GM12878 (cell line): Measurements from ENCODE around the gene SPRED2. TPM values are rescaled to one million over a fixed set of nuclear protein-coding genes. Genes with fewer than 3 reads are reported as not detected.
A peak's percentile ranks its signal among the peaks of the same experiment; 100 is the strongest.

Experiments
- ATF7 ChIP-seq: fragments of 450-650 bp; IDR thresholded peaks from 2 replicates; pipeline ENCODE4 v1.6.1; 2016; ENCODE audit warnings: low read depth, mild to moderate bottlenecking
- BRCA1 ChIP-seq: IDR thresholded peaks from 2 replicates; pipeline ENCODE4 v1.6.1; 2011; ENCODE audit warnings: low read depth, low read length, improper control_type of control experiment
- E4F1 ChIP-seq: fragments of 450-650 bp; IDR thresholded peaks from 2 replicates; pipeline ENCODE4 v1.6.1; 2018; ENCODE audit warnings: borderline replicate concordance, mild to moderate bottlenecking; ENCODE audit not compliant: partially characterized antibody
- FOXM1 ChIP-seq: IDR thresholded peaks from 2 replicates; pipeline ENCODE4 v1.6.1; 2012; ENCODE audit warnings: low read depth, mild to moderate bottlenecking, inconsistent platforms, low read length, moderate library complexity
- HDGF ChIP-seq: fragments of 450-650 bp; IDR thresholded peaks from 2 replicates; pipeline ENCODE4 v1.6.1; 2016; ENCODE audit warnings: antibody characterized with exemption
- HSF1 ChIP-seq: fragments of 150-350 bp; IDR thresholded peaks from 2 replicates; pipeline ENCODE4 v1.6.1; 2014; ENCODE audit warnings: mild to moderate bottlenecking, low read depth, low read length
- KDM1A ChIP-seq: fragments of 200-600 bp; sonication (generic); IDR thresholded peaks from 2 replicates; pipeline ENCODE4 v1.6.1; 2016; ENCODE audit warnings: borderline replicate concordance
- NFYA ChIP-seq: IDR thresholded peaks from 2 replicates; pipeline ENCODE4 v1.6.1; 2011; ENCODE audit warnings: low read depth, mild to moderate bottlenecking, low read length, improper control_type of control experiment, borderline replicate concordance
- POU2F2 ChIP-seq: IDR thresholded peaks from 3 replicates; pipeline ENCODE4 v1.6.1; 2011; ENCODE audit warnings: low read depth, mild to moderate bottlenecking, low read length, borderline replicate concordance
- RELA ChIP-seq: fragments of 450-650 bp; IDR thresholded peaks from 2 replicates; pipeline ENCODE4 v1.8.0; 2014; ENCODE audit warnings: borderline replicate concordance; ENCODE audit not compliant: partially characterized antibody
- SMC3 ChIP-seq: IDR thresholded peaks from 2 replicates; pipeline ENCODE4 v1.6.1; 2011; ENCODE audit warnings: low read length, improper control_type of control experiment, borderline replicate concordance
- STAT1 ChIP-seq: fragments of 450-650 bp; conservative IDR thresholded peaks from 2 replicates; pipeline ENCODE4 v1.6.1; 2014; ENCODE audit warnings: antibody characterized with exemption, mild to moderate bottlenecking
- TAF1 ChIP-seq: IDR thresholded peaks from 2 replicates; pipeline ENCODE4 v1.6.1; 2011; ENCODE audit warnings: mild to moderate bottlenecking, low read depth, low read length, borderline replicate concordance
- ZNF24 ChIP-seq: fragments of 450-650 bp; IDR thresholded peaks from 2 replicates; pipeline ENCODE4 v1.6.1; 2017; ENCODE audit warnings: antibody characterized with exemption, mild to moderate bottlenecking
- ZNF274 ChIP-seq: IDR thresholded peaks from one replicate; pipeline ENCODE4 v1.8.0; 2011; ENCODE audit not compliant: insufficient read length, insufficient read depth
- ZNF622 ChIP-seq: fragments of 450-650 bp; IDR thresholded peaks from 2 replicates; pipeline ENCODE4 v1.6.1; 2017; ENCODE audit warnings: mild to moderate bottlenecking, inconsistent platforms
- ZSCAN29 ChIP-seq: fragments of 450-650 bp; IDR thresholded peaks from 2 replicates; pipeline ENCODE4 v1.6.1; 2017; ENCODE audit warnings: mild to moderate bottlenecking, moderate library complexity
- ZZZ3 ChIP-seq: IDR thresholded peaks from 2 replicates; pipeline ENCODE4 v1.6.1; 2011; ENCODE audit warnings: low read depth; ENCODE audit not compliant: control insufficient read depth, insufficient read length
- polyA plus RNA-seq, 11 experiments: library from polyadenylated mRNA; depleted of rRNA in 4 of 11; unstranded in 6 of 11; stranded (reverse) in 5 of 11; fragments of >200 nt; fragmentation: Nextera tagmentation in 4 of 11; fragmentation: Illumina TruSeq in 1 of 11; extraction: Ambion mirVana in 4 of 11; extraction: Trizol in 1 of 11; gene quantifications; 1 replicate in 1 of 11; 2 replicates in 10 of 11; pipeline versions ENCODE4 v1.2.1 to v1.2.3, GENCODE V29; 2011 to 2016; ENCODE audit warnings: inconsistent platforms in 2 of 11, missing spikeins in 2 of 11, low read depth in 1 of 11
- total RNA-seq, 4 experiments: library from RNA; depleted of rRNA in 3 of 4; stranded (reverse); fragments of >200 nt in 3 of 4; fragmentation: Illumina TruSeq in 1 of 4; extraction: Trizol in 1 of 4; gene quantifications; 2 replicates each; pipeline versions ENCODE4 v1.2.1 to v1.2.3, GENCODE V29; 2013 to 2021
- TF ChIP-seq, protein P1 (sequence below): IDR thresholded peaks from 2 replicates; pipeline ENCODE4 v1.6.1; 2011; ENCODE audit warnings: mild to moderate bottlenecking, low read depth, low read length, moderate library complexity; ENCODE audit not compliant: insufficient replicate concordance
- TF ChIP-seq, protein P2 (sequence below): fragments of 450-650 bp; IDR thresholded peaks from 2 replicates; pipeline ENCODE4 v1.6.1; 2017; ENCODE audit warnings: mild to moderate bottlenecking, moderate library complexity

The SPRED2 gene
- total and polyA plus RNA-seq, 10 of the 15 experiments (the other 5 are each of a cell fraction or from before 2014, with no cell fraction given), result 3.0 to 23.9 (median 9.7) TPM

DNA sequence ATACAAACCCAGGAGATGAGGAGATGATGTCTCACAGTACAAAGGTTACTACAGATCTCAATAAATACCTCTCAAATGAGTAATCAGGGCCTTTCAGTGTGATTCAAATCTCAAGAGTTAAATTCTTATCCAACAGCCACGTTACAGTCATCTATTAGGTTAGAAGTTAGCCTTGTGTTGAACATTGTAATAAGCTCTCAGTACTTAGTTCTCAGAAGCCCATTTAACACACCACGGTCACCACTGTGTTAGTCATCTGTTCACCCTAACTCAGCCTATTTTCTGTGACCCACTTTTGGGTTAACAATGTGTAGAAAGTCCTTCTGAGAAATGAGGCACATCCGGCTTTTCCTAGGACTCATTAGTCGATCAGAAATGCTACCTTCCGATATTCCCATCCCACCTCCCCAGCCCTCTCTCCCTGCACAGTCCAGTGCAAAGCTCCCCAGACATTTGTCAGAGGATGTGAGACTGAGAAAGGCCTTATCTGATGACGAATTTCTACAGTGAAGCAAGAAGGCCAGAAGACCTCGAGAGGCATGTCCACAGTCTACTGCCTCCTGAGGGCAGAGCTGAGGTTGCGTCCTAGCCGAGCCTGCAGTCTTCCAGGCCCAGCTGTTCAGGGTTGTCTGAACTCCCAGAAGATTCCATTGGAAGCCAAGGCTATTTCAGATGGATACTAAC lies 112.2 kb downstream of the SPRED2 start (continued):
- TF ChIP-seq HSF1 (no peak), ATF7 (peak; percentile 55), SMC3 (no peak), HDGF (no peak), ZNF24 (no peak), RELA (no peak), NFYA (no peak), ZNF622 (no peak), ZZZ3 (no peak), POU2F2 (no peak), STAT1 (no peak), BRCA1 (no peak), E4F1 (no peak), KDM1A (no peak), FOXM1 (no peak), TAF1 (no peak), ZNF274 (no peak), ZSCAN29 (no peak)
- TF ChIP-seq, protein P1, sequence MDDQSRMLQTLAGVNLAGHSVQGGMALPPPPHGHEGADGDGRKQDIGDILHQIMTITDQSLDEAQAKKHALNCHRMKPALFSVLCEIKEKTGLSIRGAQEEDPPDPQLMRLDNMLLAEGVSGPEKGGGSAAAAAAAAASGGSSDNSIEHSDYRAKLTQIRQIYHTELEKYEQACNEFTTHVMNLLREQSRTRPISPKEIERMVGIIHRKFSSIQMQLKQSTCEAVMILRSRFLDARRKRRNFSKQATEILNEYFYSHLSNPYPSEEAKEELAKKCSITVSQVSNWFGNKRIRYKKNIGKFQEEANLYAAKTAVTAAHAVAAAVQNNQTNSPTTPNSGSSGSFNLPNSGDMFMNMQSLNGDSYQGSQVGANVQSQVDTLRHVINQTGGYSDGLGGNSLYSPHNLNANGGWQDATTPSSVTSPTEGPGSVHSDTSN, result no peak
- TF ChIP-seq, protein P2, sequence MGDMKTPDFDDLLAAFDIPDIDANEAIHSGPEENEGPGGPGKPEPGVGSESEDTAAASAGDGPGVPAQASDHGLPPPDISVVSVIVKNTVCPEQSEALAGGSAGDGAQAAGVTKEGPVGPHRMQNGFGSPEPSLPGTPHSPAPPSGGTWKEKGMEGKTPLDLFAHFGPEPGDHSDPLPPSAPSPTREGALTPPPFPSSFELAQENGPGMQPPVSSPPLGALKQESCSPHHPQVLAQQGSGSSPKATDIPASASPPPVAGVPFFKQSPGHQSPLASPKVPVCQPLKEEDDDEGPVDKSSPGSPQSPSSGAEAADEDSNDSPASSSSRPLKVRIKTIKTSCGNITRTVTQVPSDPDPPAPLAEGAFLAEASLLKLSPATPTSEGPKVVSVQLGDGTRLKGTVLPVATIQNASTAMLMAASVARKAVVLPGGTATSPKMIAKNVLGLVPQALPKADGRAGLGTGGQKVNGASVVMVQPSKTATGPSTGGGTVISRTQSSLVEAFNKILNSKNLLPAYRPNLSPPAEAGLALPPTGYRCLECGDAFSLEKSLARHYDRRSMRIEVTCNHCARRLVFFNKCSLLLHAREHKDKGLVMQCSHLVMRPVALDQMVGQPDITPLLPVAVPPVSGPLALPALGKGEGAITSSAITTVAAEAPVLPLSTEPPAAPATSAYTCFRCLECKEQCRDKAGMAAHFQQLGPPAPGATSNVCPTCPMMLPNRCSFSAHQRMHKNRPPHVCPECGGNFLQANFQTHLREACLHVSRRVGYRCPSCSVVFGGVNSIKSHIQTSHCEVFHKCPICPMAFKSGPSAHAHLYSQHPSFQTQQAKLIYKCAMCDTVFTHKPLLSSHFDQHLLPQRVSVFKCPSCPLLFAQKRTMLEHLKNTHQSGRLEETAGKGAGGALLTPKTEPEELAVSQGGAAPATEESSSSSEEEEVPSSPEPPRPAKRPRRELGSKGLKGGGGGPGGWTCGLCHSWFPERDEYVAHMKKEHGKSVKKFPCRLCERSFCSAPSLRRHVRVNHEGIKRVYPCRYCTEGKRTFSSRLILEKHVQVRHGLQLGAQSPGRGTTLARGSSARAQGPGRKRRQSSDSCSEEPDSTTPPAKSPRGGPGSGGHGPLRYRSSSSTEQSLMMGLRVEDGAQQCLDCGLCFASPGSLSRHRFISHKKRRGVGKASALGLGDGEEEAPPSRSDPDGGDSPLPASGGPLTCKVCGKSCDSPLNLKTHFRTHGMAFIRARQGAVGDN, result no peak
